Activated naive CD8-positive, alpha-beta T cell treated with anti-CD3 and anti-CD28 coated beads for 36 hours (primary cell): Measurements from ENCODE around the gene AGTR1. TPM values are rescaled to one million over a fixed set of nuclear protein-coding genes. Genes with fewer than 3 reads are reported as not detected.

ENCODE experiments used
- total RNA-seq, 2 experiments: library from RNA; stranded (reverse); gene quantifications; one replicate each; pipeline ENCODE4 v1.2.3, GENCODE V29; 2021

Gene AGTR1
- total RNA-seq, 2 experiments from 2014 or later: not detected

Other genes starting within 250 kb of the AGTR1 start
- gene CPB1, start 129.9 kb downstream of the AGTR1 start, total RNA-seq: not detected
- gene CPA3, start 167.4 kb downstream of the AGTR1 start, total RNA-seq: not detected